ENCODE measurements around the gene ATXN1. TPM values are rescaled to one million over a fixed set of nuclear protein-coding genes. Genes with fewer than 3 reads are reported as not detected.

Gene ATXN1
- total RNA-seq, 1 donor from 2014 or later: 6.1 TPM

DNA sequence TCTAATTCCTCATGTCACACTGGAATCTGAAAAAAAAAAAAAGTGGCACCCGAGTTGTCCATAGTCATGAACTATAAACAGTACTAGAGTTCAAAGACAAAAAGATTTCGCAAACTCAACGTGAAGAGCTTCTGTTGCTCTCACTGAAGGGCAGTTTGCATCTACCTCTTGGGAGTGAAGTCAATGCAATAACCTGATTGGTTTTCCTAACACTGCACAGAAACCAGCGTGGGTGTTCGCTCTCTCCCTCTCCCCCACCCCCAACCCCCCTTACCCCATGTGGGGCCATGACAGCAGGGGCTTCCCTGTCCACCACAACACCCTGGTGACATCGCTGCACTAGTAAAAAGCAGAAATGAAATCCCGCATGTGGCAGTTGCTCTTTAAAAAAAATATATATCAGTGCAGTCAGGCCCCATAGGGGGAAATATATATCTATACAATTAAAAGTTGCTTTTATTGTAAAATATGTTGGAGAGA, 456.0 kb downstream of the ATXN1 start:
- no peak for DNase-seq (ENCODE audit: low read depth)
- TF ChIP-seq, protein P1, sequence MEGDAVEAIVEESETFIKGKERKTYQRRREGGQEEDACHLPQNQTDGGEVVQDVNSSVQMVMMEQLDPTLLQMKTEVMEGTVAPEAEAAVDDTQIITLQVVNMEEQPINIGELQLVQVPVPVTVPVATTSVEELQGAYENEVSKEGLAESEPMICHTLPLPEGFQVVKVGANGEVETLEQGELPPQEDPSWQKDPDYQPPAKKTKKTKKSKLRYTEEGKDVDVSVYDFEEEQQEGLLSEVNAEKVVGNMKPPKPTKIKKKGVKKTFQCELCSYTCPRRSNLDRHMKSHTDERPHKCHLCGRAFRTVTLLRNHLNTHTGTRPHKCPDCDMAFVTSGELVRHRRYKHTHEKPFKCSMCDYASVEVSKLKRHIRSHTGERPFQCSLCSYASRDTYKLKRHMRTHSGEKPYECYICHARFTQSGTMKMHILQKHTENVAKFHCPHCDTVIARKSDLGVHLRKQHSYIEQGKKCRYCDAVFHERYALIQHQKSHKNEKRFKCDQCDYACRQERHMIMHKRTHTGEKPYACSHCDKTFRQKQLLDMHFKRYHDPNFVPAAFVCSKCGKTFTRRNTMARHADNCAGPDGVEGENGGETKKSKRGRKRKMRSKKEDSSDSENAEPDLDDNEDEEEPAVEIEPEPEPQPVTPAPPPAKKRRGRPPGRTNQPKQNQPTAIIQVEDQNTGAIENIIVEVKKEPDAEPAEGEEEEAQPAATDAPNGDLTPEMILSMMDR (conservative IDR thresholded peaks at IDR 0.05; ENCODE audit: low read depth, low read length): no peak
- H3K4me3 ChIP-seq (ENCODE audit: low read depth, low read length): no peak overlapping the region

DNA sequence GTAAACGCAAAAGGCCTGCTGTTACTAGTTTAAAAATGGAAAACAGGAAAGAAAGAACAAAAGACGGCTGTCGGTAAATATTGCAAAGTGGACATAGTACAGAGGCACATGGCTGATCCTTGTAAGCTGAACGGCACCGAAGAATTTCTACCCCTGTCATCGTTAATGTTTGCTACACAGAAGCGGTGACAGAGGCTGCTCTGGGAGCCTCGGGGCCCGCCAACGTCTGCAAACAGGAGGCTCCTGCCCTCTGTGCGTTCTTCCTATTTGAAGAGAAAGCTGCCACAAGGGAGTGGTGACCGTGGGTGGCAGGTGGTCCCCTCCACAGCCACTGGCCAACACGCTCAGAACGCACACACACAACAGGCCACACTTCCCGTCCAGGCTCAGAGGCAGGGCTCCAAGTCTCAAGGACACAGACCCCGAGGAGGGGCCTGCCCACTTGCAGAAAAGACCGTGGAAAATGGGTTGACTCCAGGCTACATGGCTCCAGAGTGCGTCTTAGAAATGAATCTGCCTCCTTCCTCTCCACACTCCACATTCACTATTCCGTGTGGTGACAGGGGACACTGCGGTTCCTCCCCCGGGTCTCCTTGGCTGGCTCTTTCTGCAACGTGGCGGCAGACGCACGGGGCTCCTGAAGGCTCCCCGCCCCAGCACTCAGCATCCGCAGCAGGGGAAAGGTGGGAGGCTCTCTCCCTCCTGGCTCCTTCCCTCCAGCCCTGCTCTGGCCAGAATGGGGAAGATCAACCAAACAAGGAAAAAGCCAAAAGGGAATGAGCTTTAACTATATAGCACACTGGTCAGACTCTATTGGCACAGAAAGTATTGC, 458.3 kb downstream of the ATXN1 start:
- no peak for DNase-seq (ENCODE audit: low read depth)
- H3K4me3 ChIP-seq (ENCODE audit: low read depth, low read length): no peak overlapping the region
- TF ChIP-seq, protein P1 (conservative IDR thresholded peaks at IDR 0.05; ENCODE audit: low read depth, low read length): no peak

DNA sequence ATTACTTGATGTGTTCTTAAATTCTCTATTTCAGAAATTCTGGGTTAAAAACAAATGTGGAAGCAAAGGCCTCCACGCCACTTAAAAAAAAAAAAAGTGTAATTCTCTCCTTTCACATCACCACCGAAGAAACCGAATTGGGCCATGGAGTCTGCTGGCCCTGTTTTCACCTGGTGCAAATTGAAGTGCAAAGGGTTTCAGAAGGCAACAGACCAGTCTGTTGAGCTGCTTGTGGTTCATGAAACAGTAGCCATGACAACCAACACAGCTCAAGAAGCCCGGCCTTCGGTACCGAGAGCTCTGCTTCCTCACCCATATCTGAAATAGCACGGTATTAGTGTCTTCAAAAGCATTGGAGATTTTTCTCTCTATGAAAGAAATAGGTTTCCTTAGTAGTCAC, 459.7 kb downstream of the ATXN1 start:
- DNase-seq (ENCODE audit: low read depth): no peak
- TF ChIP-seq, protein P1 (conservative IDR thresholded peaks at IDR 0.05; ENCODE audit: low read depth, low read length): no peak
- H3K4me3 ChIP-seq (ENCODE audit: low read depth, low read length): no peak overlapping the region

DNA sequence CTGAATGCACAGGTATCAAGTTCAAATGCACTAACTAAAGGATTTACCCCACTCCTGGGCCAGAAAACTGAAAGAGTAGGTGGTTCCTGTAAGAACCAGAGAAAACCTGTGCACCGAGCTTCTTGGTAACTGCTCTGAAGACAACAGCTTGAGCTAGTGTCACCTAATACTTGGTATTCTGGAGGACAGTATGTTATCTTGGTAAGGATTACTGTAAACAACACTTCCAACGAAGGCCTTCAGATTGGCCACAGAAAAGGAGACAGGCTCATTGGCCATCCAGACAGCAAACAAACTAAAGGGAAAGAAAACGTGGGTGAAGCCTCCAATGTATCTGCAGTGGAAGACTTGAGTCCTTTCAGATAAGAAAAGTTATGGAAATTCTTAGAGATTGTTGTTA, 461.4 kb downstream of the ATXN1 start:
- TF ChIP-seq, protein P1 (conservative IDR thresholded peaks at IDR 0.05; ENCODE audit: low read depth, low read length): no peak
- DNase-seq (ENCODE audit: low read depth): no peak
- H3K4me3 ChIP-seq (ENCODE audit: low read depth, low read length): no peak overlapping the region

DNA sequence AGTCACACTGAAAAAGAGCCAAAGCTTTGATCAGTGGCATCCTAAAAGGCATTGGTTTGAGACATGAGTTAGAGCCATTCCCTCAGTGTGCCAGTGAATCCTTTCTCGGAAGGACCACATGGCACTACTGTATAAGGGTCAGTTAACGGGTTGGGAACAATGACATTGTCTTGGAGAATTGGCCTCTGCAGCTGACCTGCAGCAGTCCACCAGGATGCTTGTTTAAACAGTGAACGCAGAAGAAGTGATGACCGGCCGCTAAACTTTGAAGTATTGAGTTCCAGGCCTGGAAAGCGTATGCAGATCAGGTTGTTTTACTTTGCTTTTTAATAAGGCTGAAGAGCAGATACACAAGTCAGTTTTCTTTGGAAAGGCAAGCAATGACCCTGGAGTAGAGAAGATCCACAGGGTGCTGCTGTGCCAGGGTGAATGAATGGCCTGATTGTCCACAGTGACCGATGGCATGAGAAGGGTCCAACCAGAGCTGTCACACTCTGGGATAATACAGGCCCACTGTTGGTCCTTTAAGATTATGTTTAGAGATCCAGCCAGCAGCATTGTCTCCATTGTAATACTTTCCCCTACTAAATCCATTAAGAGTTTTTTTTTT, 465.1 kb downstream of the ATXN1 start:
- TF ChIP-seq, protein P1 (conservative IDR thresholded peaks at IDR 0.05; ENCODE audit: low read depth, low read length): no peak
- no peak overlapping the region for H3K4me3 ChIP-seq (ENCODE audit: low read depth, low read length)
- DNase-seq (ENCODE audit: low read depth): no peak

DNA sequence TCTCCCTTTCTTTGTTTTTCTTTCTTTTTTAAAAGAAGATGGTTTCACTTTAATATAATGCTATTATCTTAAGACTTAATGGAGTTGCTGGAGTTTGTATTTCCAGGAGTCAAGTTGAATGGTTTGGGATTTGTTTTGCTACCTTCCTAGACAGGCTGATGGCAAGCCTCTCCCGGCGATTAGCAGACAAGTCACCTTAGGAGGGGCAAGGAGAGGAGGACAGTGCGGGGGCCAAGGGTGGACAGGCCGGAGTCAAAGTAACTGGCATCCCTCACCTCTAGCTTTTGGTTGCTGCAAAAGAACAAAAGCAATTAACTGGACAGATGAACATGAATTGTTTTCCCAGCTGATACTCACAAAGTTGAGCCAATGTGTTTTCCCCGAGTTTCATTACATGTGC, 465.8 kb downstream of the ATXN1 start:
- no peak for DNase-seq (ENCODE audit: low read depth)
- TF ChIP-seq, protein P1 (conservative IDR thresholded peaks at IDR 0.05; ENCODE audit: low read depth, low read length): no peak
- no peak overlapping the region for H3K4me3 ChIP-seq (ENCODE audit: low read depth, low read length)

All from epithelial cell of proximal tubule (primary cell).